Measurements from ENCODE around the gene FEN1. TPM values are rescaled to one million over a fixed set of nuclear protein-coding genes. Genes with fewer than 3 reads are reported as not detected.

FEN1 gene
- total RNA-seq, 1 experiment from 2014 or later, result 86.1 TPM

DNA sequence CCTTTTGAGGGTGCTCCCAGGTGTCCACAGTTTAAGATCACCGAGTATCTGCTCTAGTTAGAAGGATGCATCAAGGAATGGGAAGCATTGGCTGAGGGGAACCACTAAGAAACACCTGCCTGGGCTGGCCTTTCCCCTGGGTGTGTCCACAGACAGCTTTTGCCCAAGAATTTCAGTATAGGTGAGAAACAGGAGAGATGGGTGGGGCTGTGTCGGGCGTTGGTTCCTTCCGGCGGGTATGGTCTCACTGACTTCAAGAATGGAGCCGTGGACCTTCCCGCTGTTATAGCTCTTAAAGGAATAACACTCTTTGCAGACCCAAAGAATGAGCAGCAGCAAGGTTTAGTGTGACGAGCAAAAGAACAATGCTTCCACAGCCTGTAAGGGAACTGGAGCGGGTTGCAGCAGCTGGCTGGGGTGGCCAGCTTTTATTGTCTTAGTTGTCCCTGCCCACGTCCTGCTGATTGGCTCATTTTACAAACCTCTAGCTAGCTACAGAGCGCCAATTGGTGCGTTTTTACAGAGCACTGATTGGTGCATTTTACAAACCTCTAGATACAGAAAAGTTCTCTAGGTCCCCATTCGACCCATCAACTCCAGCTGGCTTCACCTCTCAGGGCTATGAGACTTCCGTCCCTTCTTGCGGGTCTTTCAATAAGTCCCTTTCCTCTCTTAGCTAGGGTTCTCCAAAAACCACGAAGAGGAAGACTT is 21.7 kb downstream of the FEN1 start:
- intact Hi-C loops (cut with micrococcal nuclease; ENCODE audit: unreplicated experiment), result no loop called here
- no peak for TF ChIP-seq CTCF (IDR thresholded peaks at IDR 0.05; ENCODE audit: insufficient read depth in 1 of 2, low read depth in 1 of 2, low read length in 1 of 2, severe bottlenecking in 1 of 2, unreplicated experiment in 1 of 2)
- Mint-ChIP-seq H3K4me1 (ENCODE audit: low read depth, unreplicated experiment) (peaks cover 18% of the 10 kb centered on the region), H3K36me3 (ENCODE audit: insufficient read depth, unreplicated experiment) (peaks cover 74% of the 10 kb centered on the region), H3K27ac (ENCODE audit: unreplicated experiment) (peak overlapping the region; percentile 90), H3K27me3 (ENCODE audit: insufficient read depth, unreplicated experiment) (no peaks in the 10 kb centered on the region), H3K9me3 (ENCODE audit: unreplicated experiment) (no peaks in the 10 kb centered on the region), H3K4me3 (ENCODE audit: unreplicated experiment) (peak overlapping the region; percentile 81)
- Histone ChIP-seq H3K4me1 (peaks cover 16% of the 10 kb centered on the region), H3K27me3 (replicated peaks; ENCODE audit: control insufficient read depth, insufficient read depth, low read length) (no peaks in the 10 kb centered on the region), H3K4me3 (ENCODE audit: low read depth, low read length) (peak overlapping the region; percentile 19), H3K36me3 (ENCODE audit: control insufficient read depth, insufficient read depth, low read length) (peaks cover 9% of the 10 kb centered on the region), H3K9me3 (no peaks in the 10 kb centered on the region)
- ChIA-PET POLR2A (interaction anchor here (0.6 to 3.8 kb wide), 18 partner anchors 8 to 309 kb away, joined by 3 to 60 read pairs (median 6); partner anchors contain the start of genes FADS2, FEN1, FTH1 and INCENP), CTCF (interaction anchor here (0.6 to 4.6 kb wide), 19 partner anchors 14 to 672 kb away, joined by 3 to 57 read pairs (median 8); partner anchors contain the start of genes FADS2 and FEN1)
- peak; percentile 46 to 57 for DNase-seq
- TSS peak; percentile 26 for BruUV-seq (replicated peaks)

- TSS peak; percentile 68 for BruUV-seq (replicated peaks)
- ChIA-PET POLR2A (interaction anchor here (0.7 to 3.8 kb wide), 19 partner anchors 8 to 308 kb away, joined by 3 to 60 read pairs (median 5); partner anchors contain the start of genes FADS2, FEN1, FTH1 and INCENP), CTCF (interaction anchor here (0.6 to 4.6 kb wide), 20 partner anchors 13 to 671 kb away, joined by 3 to 57 read pairs (median 8); partner anchors contain the start of genes FADS2 and FEN1)
- intact Hi-C loops (cut with micrococcal nuclease; ENCODE audit: unreplicated experiment), result loop anchor here (1.0 to 5.0 kb wide), 3 partner anchors 18 to 152 kb away; partner anchors contain the start of gene FTH1
- peaks cover 18% of the 10 kb centered on the region for H3K4me1 Mint-ChIP-seq (ENCODE audit: low read depth, unreplicated experiment)
- Histone ChIP-seq H3K4me1 (peaks cover 16% of the 10 kb centered on the region), H3K9me3 (no peaks in the 10 kb centered on the region), H3K4me3 (ENCODE audit: low read depth, low read length) (peak overlapping the region; percentile 85), H3K27me3 (replicated peaks; ENCODE audit: control insufficient read depth, insufficient read depth, low read length) (no peaks in the 10 kb centered on the region), H3K36me3 (ENCODE audit: control insufficient read depth, insufficient read depth, low read length) (peaks cover 9% of the 10 kb centered on the region)
- no peaks in the 10 kb centered on the region for H3K9me3 Mint-ChIP-seq (ENCODE audit: unreplicated experiment)
- DNase-seq, result peak; percentile 99
- peaks cover 67% of the 10 kb centered on the region for H3K36me3 Mint-ChIP-seq (ENCODE audit: insufficient read depth, unreplicated experiment)
- H3K27ac Mint-ChIP-seq (ENCODE audit: unreplicated experiment), result peak overlapping the region; percentile 90
- H3K27me3 Mint-ChIP-seq (ENCODE audit: insufficient read depth, unreplicated experiment), result no peaks in the 10 kb centered on the region
- no peak for TF ChIP-seq CTCF (IDR thresholded peaks at IDR 0.05; ENCODE audit: insufficient read depth in 1 of 2, low read depth in 1 of 2, low read length in 1 of 2, severe bottlenecking in 1 of 2, unreplicated experiment in 1 of 2)
- H3K4me3 Mint-ChIP-seq (ENCODE audit: unreplicated experiment), result peak overlapping the region; percentile 81
Observed at GRCh38 chr11:61814958-61815789, 22.5 kb downstream of the FEN1 start.

Measured in Caco-2 (cell line).